CD8-positive, alpha-beta memory T cell (primary cell): ENCODE measurements around the gene PNPLA2. TPM values are rescaled to one million over a fixed set of nuclear protein-coding genes. Genes with fewer than 3 reads are reported as not detected.

Experiments used
- CTCF ChIA-PET: fragments of 350-600 bp; sonication (Branson Sonifier 250); formaldehyde crosslinking; loops from one replicate; lab custom pipeline; 2021; ENCODE audit warnings: antibody characterized with exemption; lab: Charles Lee
- POLR2A ChIA-PET: fragments of 350-600 bp; sonication (Branson Sonifier 250); formaldehyde crosslinking; loops from one replicate; lab custom pipeline; 2021; ENCODE audit warnings: antibody characterized with exemption; lab: Charles Lee
- DNase-seq, 5 donors: peaks; one replicate each; pipeline versions ENCODE4 v3.0.0 to v3.0.0-alpha.2; 2020 to 2022; ENCODE audit warnings: mixed read lengths in 1 of 5
- H3K27ac ChIP-seq: one replicate; pipeline ENCODE4 v1.7.0; 2013; ENCODE audit warnings: low read depth, mild to moderate bottlenecking, low read length, moderate library complexity
- H3K27me3 ChIP-seq: 2 replicates; pipeline ENCODE4 v1.7.0; 2013; ENCODE audit warnings: low read length, mild to moderate bottlenecking; ENCODE audit not compliant: insufficient read depth, poor library complexity, severe bottlenecking
- H3K36me3 ChIP-seq: 2 replicates; pipeline ENCODE4 v1.7.0; 2013; ENCODE audit warnings: mild to moderate bottlenecking, low read length, moderate library complexity; ENCODE audit not compliant: insufficient read depth
- H3K4me1 ChIP-seq: 2 replicates; pipeline ENCODE4 v1.7.0; 2013; ENCODE audit warnings: mild to moderate bottlenecking, low read length, moderate library complexity; ENCODE audit not compliant: insufficient read depth
- H3K4me3 ChIP-seq: 2 replicates; pipeline ENCODE4 v1.7.0; 2013; ENCODE audit warnings: mild to moderate bottlenecking, low read length
- H3K9me3 ChIP-seq: 2 replicates; pipeline ENCODE4 v1.7.0; 2013; ENCODE audit warnings: mild to moderate bottlenecking, low read length
- H3K27ac Mint-ChIP-seq, 8 donors: one replicate each; pipeline ENCODE4 v1.8.0; 2020 to 2021; ENCODE audit warnings: mixed read lengths in 8 of 8, mild to moderate bottlenecking in 6 of 8, inconsistent platforms in 3 of 8, moderate library complexity in 3 of 8
- H3K27me3 Mint-ChIP-seq, 2 donors: one replicate each; pipeline ENCODE4 v1.8.0; 2020 to 2021; ENCODE audit warnings: mixed read lengths in 2 of 2, mild to moderate bottlenecking in 1 of 2, moderate library complexity in 1 of 2
- H3K36me3 Mint-ChIP-seq, 3 donors: one replicate each; pipeline ENCODE4 v1.8.0; 2020 to 2021; ENCODE audit warnings: mixed read lengths in 3 of 3, inconsistent platforms in 1 of 3, mild to moderate bottlenecking in 1 of 3
- H3K4me1 Mint-ChIP-seq, 3 donors: one replicate each; pipeline ENCODE4 v1.8.0; 2020 to 2021; ENCODE audit warnings: mixed read lengths in 3 of 3, inconsistent platforms in 1 of 3, mild to moderate bottlenecking in 1 of 3
- H3K4me3 Mint-ChIP-seq, 7 donors: one replicate each; pipeline ENCODE4 v1.8.0; 2020 to 2021; ENCODE audit warnings: mixed read lengths in 7 of 7, mild to moderate bottlenecking in 6 of 7, moderate library complexity in 4 of 7, inconsistent platforms in 2 of 7
- H3K9me3 Mint-ChIP-seq, 5 donors: one replicate each; pipeline ENCODE4 v1.8.0; 2020 to 2022; ENCODE audit warnings: mixed read lengths in 5 of 5, mild to moderate bottlenecking in 3 of 5, moderate library complexity in 2 of 5, inconsistent platforms in 1 of 5
- polyA plus RNA-seq: library from polyadenylated mRNA; unstranded; fragments of 300-500 nt; fragmentation: Illumina TruSeq; gene quantifications from one replicate; pipeline ENCODE4 v1.2.3, GENCODE V29; 2021
- total RNA-seq, 2 experiments: library from RNA; stranded (reverse); gene quantifications; one replicate each; pipeline ENCODE4 v1.2.3, GENCODE V29; 2021

Gene PNPLA2
- 10 to 100 TPM; 49.8 to 53.0 TPM for total RNA-seq
- 41.5 TPM for polyA plus RNA-seq

GRCh38 chr11:818396-819128 is at the start of gene PNPLA2:
TSS of gene PNPLA2 (plus strand) at chr11:818914. CDS start at chr11:819719, 805 bp downstream.
- Histone ChIP-seq H3K9me3 (no peaks in the 10 kb centered on the region), H3K36me3 (no peaks in the 10 kb centered on the region), H3K27me3 (no peaks in the 10 kb centered on the region), H3K4me3 (peak within 1 kb of the TSS; percentile 84), H3K27ac (peak within 1 kb of the TSS; percentile 75), H3K4me1 (peaks cover 21% of the 10 kb centered on the region)
- Mint-ChIP-seq H3K4me1 (peaks cover 6 to 18% (median 7%) of the 10 kb centered on the region in 3 donors), H3K9me3 (no peaks in the 10 kb centered on the region), H3K27me3 (no peaks in the 10 kb centered on the region), H3K27ac (peak within 1 kb of the TSS in 7 of 8 donors; percentile 60 to 94 (median 88)), H3K4me3 (peak within 1 kb of the TSS; percentile 84 to 95 (median 89)), H3K36me3 (peaks cover 0 to 27% (median 0%) of the 10 kb centered on the region in 3 donors)
- POLR2A ChIA-PET, result interaction anchor here (0.7 to 2.7 kb wide), 15 partner anchors 8 to 611 kb away, joined by 3 to 38 read pairs (median 6); partner anchors contain the start of genes BET1L, CD151, POLR2L and RIC8A
- DNase-seq, result no peak
- CTCF ChIA-PET, result interaction anchor here (0.7 to 1.9 kb wide), 8 partner anchors 8 to 23 kb away, joined by 3 to 5 read pairs (median 4); partner anchors contain the start of gene PIDD1

DNA sequence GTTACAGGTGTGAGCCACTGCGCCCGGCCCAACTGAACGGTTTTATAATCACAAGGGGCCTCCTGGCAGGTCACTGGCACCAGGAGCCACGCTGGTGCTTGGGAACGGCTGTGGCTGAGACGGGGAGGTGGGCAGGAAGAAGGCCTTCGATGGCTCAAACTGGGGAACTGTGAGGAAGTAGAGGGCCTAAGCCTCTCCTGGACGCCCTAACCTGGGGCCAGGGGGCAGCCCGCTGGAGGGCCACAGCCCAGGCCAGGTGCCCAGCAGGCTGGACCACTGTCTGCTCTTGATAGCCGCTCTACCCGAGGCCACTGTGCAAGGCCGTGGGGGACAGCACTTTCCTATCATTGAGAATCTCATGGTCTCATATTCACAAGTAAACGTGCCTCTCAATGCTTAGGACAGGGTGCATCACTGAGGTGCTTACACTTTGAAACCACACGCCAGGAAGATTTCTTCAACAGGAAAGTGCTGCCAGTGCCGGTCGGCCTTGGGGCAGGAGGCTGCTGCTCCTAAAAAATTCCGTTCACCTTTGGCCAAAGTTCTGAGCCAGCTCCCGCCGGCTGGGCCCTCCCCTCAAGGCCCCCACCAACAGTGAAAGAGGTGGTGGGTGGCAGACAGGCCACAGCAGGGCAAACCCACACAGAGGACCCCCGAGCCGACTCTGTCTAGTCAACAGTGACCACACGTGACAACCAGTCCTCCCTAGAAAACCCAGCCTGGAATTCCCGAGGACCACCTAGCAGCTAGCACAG is 48.6 kb upstream of the PNPLA2 start:
- DNase-seq, result no peak
- Mint-ChIP-seq H3K4me1 (peaks cover 0 to 4% (median 4%) of the 10 kb centered on the region in 3 donors), H3K4me3 (peak overlapping the region in 1 of 7 donors; percentile 13), H3K27me3 (no peaks in the 10 kb centered on the region), H3K9me3 (no peaks in the 10 kb centered on the region), H3K27ac (no peak overlapping the region), H3K36me3 (peaks cover 0 to 27% (median 1%) of the 10 kb centered on the region in 3 donors)
- no peaks in the 10 kb centered on the region for H3K4me1 ChIP-seq
- ChIA-PET POLR2A (no interaction called here), CTCF (no interaction called here)
- no peaks in the 10 kb centered on the region for H3K9me3 ChIP-seq
- H3K36me3 ChIP-seq, result no peaks in the 10 kb centered on the region
- H3K4me3 ChIP-seq, result no peak overlapping the region
- no peaks in the 10 kb centered on the region for H3K27me3 ChIP-seq
- no peak overlapping the region for H3K27ac ChIP-seq

- POLR2A ChIA-PET, result no interaction called here
- peaks cover 7% of the 10 kb centered on the region for H3K4me1 ChIP-seq
- no peaks in the 10 kb centered on the region for H3K36me3 ChIP-seq
- Mint-ChIP-seq H3K9me3 (no peaks in the 10 kb centered on the region), H3K27ac (no peak overlapping the region), H3K4me3 (no peak overlapping the region), H3K36me3 (peaks cover 0 to 26% (median 1%) of the 10 kb centered on the region in 3 donors), H3K27me3 (no peaks in the 10 kb centered on the region), H3K4me1 (peaks cover 5 to 11% (median 9%) of the 10 kb centered on the region in 3 donors)
- no peak overlapping the region for H3K27ac ChIP-seq
- CTCF ChIA-PET, result no interaction called here
- H3K9me3 ChIP-seq, result no peaks in the 10 kb centered on the region
- no peak overlapping the region for H3K4me3 ChIP-seq
- no peak for DNase-seq
- H3K27me3 ChIP-seq, result no peaks in the 10 kb centered on the region
Measured at GRCh38 chr11:770642-771616, 47.8 kb upstream of the PNPLA2 start.

GRCh38 chr11:771617-772204 is 47.0 kb upstream of the PNPLA2 start:
- POLR2A ChIA-PET, result no interaction called here
- no peak overlapping the region for H3K27ac Mint-ChIP-seq

GRCh38 chr11:772429-773390 is 46.0 kb upstream of the PNPLA2 start:
- Mint-ChIP-seq H3K36me3 (peaks cover 0 to 16% (median 1%) of the 10 kb centered on the region in 3 donors), H3K4me1 (peaks cover 5 to 19% (median 14%) of the 10 kb centered on the region in 3 donors), H3K27me3 (no peaks in the 10 kb centered on the region), H3K27ac (no peak overlapping the region), H3K9me3 (no peaks in the 10 kb centered on the region), H3K4me3 (peak overlapping the region in 1 of 7 donors; percentile 13)
- Histone ChIP-seq H3K4me1 (peaks cover 13% of the 10 kb centered on the region), H3K27me3 (no peaks in the 10 kb centered on the region), H3K27ac (no peak overlapping the region), H3K4me3 (no peak overlapping the region), H3K9me3 (no peaks in the 10 kb centered on the region), H3K36me3 (no peaks in the 10 kb centered on the region)
- POLR2A ChIA-PET, result no interaction called here
- CTCF ChIA-PET, result no interaction called here
- no peak for DNase-seq

More at GRCh38 chr11:771617-772204, 47.0 kb upstream of the PNPLA2 start:
- Mint-ChIP-seq H3K27me3 (no peaks in the 10 kb centered on the region), H3K4me3 (no peak overlapping the region), H3K36me3 (peaks cover 0 to 21% (median 1%) of the 10 kb centered on the region in 3 donors), H3K4me1 (peaks cover 5 to 18% (median 14%) of the 10 kb centered on the region in 3 donors), H3K9me3 (no peaks in the 10 kb centered on the region)
- Histone ChIP-seq H3K4me3 (no peak overlapping the region), H3K27ac (no peak overlapping the region), H3K9me3 (no peaks in the 10 kb centered on the region), H3K27me3 (no peaks in the 10 kb centered on the region), H3K4me1 (peaks cover 13% of the 10 kb centered on the region), H3K36me3 (no peaks in the 10 kb centered on the region)
- no peak for DNase-seq
- CTCF ChIA-PET, result no interaction called here

- Mint-ChIP-seq H3K27ac (peak overlapping the region in 1 of 8 donors; percentile 32), H3K4me1 (peaks cover 5 to 23% (median 14%) of the 10 kb centered on the region in 3 donors), H3K4me3 (no peak overlapping the region), H3K36me3 (peaks cover 0 to 16% (median 1%) of the 10 kb centered on the region in 3 donors), H3K9me3 (no peaks in the 10 kb centered on the region), H3K27me3 (no peaks in the 10 kb centered on the region)
- Histone ChIP-seq H3K36me3 (no peaks in the 10 kb centered on the region), H3K27me3 (no peaks in the 10 kb centered on the region), H3K9me3 (no peaks in the 10 kb centered on the region), H3K27ac (no peak overlapping the region), H3K4me1 (peaks cover 19% of the 10 kb centered on the region), H3K4me3 (no peak overlapping the region)
- ChIA-PET POLR2A (no interaction called here), CTCF (no interaction called here)
- no peak for DNase-seq
Measured at GRCh38 chr11:773425-773824, 45.3 kb upstream of the PNPLA2 start.
